SK-N-SH (cell line): ENCODE measurements around the gene FOXO1. TPM values are rescaled to one million over a fixed set of nuclear protein-coding genes. Genes with fewer than 3 reads are reported as not detected.

ENCODE experiments used
- CTCF ChIA-PET: fragments of 300-600, 350-600 bp; formaldehyde crosslinking; extraction: SDS; loops from one replicate; lab custom pipeline; 2021; lab: Yijun Ruan, JAX
- POLR2A ChIA-PET: fragments of 350-600 bp; sonication (Branson Sonifier 250); formaldehyde crosslinking; extraction: SDS; loops from one replicate; lab custom pipeline; 2020; ENCODE audit warnings: antibody characterized with exemption, inconsistent platforms; lab: Yijun Ruan, JAX
- DNase-seq: peaks from one replicate; pipeline ENCODE4 v3.0.0; 2012
- H2AFZ ChIP-seq: fragments of 200-600 bp; sonication (generic); 2 replicates; pipeline ENCODE4 v1.8.1; 2016; ENCODE audit warnings: antibody characterized with exemption, mild to moderate bottlenecking, low read depth
- H3F3A ChIP-seq: fragments of 200-600 bp; sonication (generic); replicated peaks from 2 replicates; pipeline ENCODE3; 2016; ENCODE audit warnings: antibody characterized with exemption, mild to moderate bottlenecking; ENCODE audit not compliant: insufficient read depth
- H3K27ac ChIP-seq, 2 experiments: fragments of 200-500 bp in 1 of 2; fragments of 200-600 bp in 1 of 2; sonication (Bioruptor generic) in 1 of 2; sonication (generic), shearing (Covaris generic) in 1 of 2; 2 replicates each; pipeline versions ENCODE4 v1.5.1 to v1.6.1; 2014 to 2016; ENCODE audit warnings: low read depth in 2 of 2, inconsistent platforms in 1 of 2, low read length in 1 of 2, mild to moderate bottlenecking in 1 of 2, mixed read lengths in 1 of 2
- H3K27me3 ChIP-seq: fragments of 200-600 bp; sonication (generic), shearing (Covaris generic); 2 replicates; pipeline ENCODE4 v1.6.1; 2016; ENCODE audit warnings: mixed run types; ENCODE audit not compliant: insufficient read depth
- H3K36me3 ChIP-seq, 2 experiments: fragments of 200-500 bp in 1 of 2; fragments of 200-600 bp in 1 of 2; sonication (Bioruptor generic) in 1 of 2; sonication (generic) in 1 of 2; replicated peaks in 1 of 2; 2 replicates each; pipeline versions ENCODE3 to v1.5.1; 2014 to 2016; ENCODE audit warnings: low read length in 1 of 2, mild to moderate bottlenecking in 1 of 2; ENCODE audit not compliant: insufficient read depth in 2 of 2, control insufficient read depth in 1 of 2
- H3K4me1 ChIP-seq, 2 experiments: fragments of 200-500 bp in 1 of 2; fragments of 200-600 bp in 1 of 2; sonication (Bioruptor generic) in 1 of 2; sonication (generic), shearing (Covaris generic) in 1 of 2; 2 replicates each; pipeline versions ENCODE4 v1.5.1 to v1.6.1; 2014 to 2016; ENCODE audit warnings: low read depth in 1 of 2, low read length in 1 of 2, mixed run types in 1 of 2; ENCODE audit not compliant: insufficient read depth in 2 of 2, control insufficient read depth in 1 of 2
- H3K4me2 ChIP-seq: fragments of 200-600 bp; sonication (generic), shearing (Covaris generic); 2 replicates; pipeline ENCODE4 v1.6.1; 2017; ENCODE audit warnings: mixed run types
- H3K4me3 ChIP-seq, 2 experiments: fragments of 200-500 bp in 1 of 2; fragments of 200-600 bp in 1 of 2; sonication (Bioruptor generic) in 1 of 2; sonication (generic), shearing (Covaris generic) in 1 of 2; 2 replicates each; pipeline versions ENCODE4 v1.5.1 to v1.8.1; 2014 to 2016; ENCODE audit warnings: low read depth in 2 of 2, inconsistent platforms in 1 of 2, low read length in 1 of 2, mild to moderate bottlenecking in 1 of 2, mixed read lengths in 1 of 2, moderate library complexity in 1 of 2
- H3K79me2 ChIP-seq: fragments of 200-600 bp; sonication (generic); 2 replicates; pipeline ENCODE4 v1.8.1; 2017; ENCODE audit warnings: mild to moderate bottlenecking; ENCODE audit not compliant: insufficient read depth
- H3K9ac ChIP-seq: fragments of 200-600 bp; sonication (generic); 2 replicates; pipeline ENCODE4 v1.6.1; 2017; ENCODE audit warnings: mixed run types
- H3K9me2 ChIP-seq: fragments of 200-600 bp; sonication (generic); 2 replicates; pipeline ENCODE4 v1.6.1; 2017; ENCODE audit warnings: mixed run types
- H3K9me3 ChIP-seq: fragments of 200-600 bp; sonication (generic); 2 replicates; pipeline ENCODE4 v1.6.1; 2017; ENCODE audit warnings: mixed run types, mild to moderate bottlenecking, moderate library complexity
- H4K20me1 ChIP-seq: fragments of 200-600 bp; sonication (generic); 2 replicates; pipeline ENCODE4 v1.6.1; 2017; ENCODE audit warnings: mild to moderate bottlenecking, mixed run types; ENCODE audit not compliant: insufficient read depth
- CHD2 ChIP-seq: fragments of 150-350 bp; IDR thresholded peaks from 2 replicates; pipeline ENCODE4 v1.6.1; 2018; ENCODE audit warnings: low read length; ENCODE audit not compliant: partially characterized antibody
- EP300 ChIP-seq, 2 experiments: IDR thresholded peaks; 2 replicates each; pipeline versions ENCODE4 v1.4.0 to v1.6.1; 2012; ENCODE audit warnings: borderline replicate concordance in 1 of 2, low read depth in 1 of 2, low read length in 1 of 2
- FOXM1 ChIP-seq: IDR thresholded peaks from 2 replicates; pipeline ENCODE4 v1.4.0; 2012; ENCODE audit warnings: low read depth, mild to moderate bottlenecking
- GABPA ChIP-seq: IDR thresholded peaks from 2 replicates; pipeline ENCODE4 v1.4.0; 2012; ENCODE audit warnings: low read depth, mild to moderate bottlenecking
- MXI1 ChIP-seq: IDR thresholded peaks from 2 replicates; pipeline ENCODE4 v1.6.1; 2012; ENCODE audit warnings: mild to moderate bottlenecking, low read depth, low read length, improper control_type of control experiment
- NFIC ChIP-seq: IDR thresholded peaks from 2 replicates; pipeline ENCODE4 v1.4.0; 2012; ENCODE audit warnings: borderline replicate concordance
- POLR2AphosphoS5 ChIP-seq: IDR thresholded peaks from 2 replicates; pipeline ENCODE4 v1.6.1; 2012; ENCODE audit warnings: low read depth, low read length
- RCOR1 ChIP-seq: fragments of 150-350 bp; IDR thresholded peaks from 2 replicates; pipeline ENCODE4 v1.6.1; 2017; ENCODE audit warnings: antibody characterized with exemption, low read length
- RXRA ChIP-seq: IDR thresholded peaks from 2 replicates; pipeline ENCODE4 v1.4.0; 2012; ENCODE audit warnings: low read depth, mild to moderate bottlenecking, borderline replicate concordance
- TCF12 ChIP-seq: IDR thresholded peaks from 2 replicates; pipeline ENCODE4 v1.4.0; 2012
- WGBS: methylation state at CpG from one replicate; pipeline ENCODE4 v1.1.6; 2017; ENCODE audit warnings: low lambda C conversion rate; 5-methylcytosine and 5-hydroxymethylcytosine counted together
- polyA plus RNA-seq, 3 experiments: library from polyadenylated mRNA; depleted of rRNA; stranded (reverse); fragments of >200 nt; gene quantifications; 2 replicates each; pipeline ENCODE4 v1.2.3, GENCODE V29; 2012
- TF ChIP-seq, protein P1 (sequence below): IDR thresholded peaks from 2 replicates; pipeline ENCODE4 v1.4.0; 2012; ENCODE audit warnings: low read depth, borderline replicate concordance
- TF ChIP-seq, protein P2 (sequence below): IDR thresholded peaks from 2 replicates; pipeline ENCODE4; 2012
- TF ChIP-seq, protein P3 (sequence below): IDR thresholded peaks from 2 replicates; pipeline ENCODE4 v1.6.1; 2012; ENCODE audit warnings: mild to moderate bottlenecking, low read depth, low read length, moderate library complexity
- TF ChIP-seq, protein P4 (sequence below): fragments of 150-350 bp; IDR thresholded peaks from 2 replicates; pipeline ENCODE4 v1.6.1; 2016; ENCODE audit warnings: mild to moderate bottlenecking, low read depth, low read length

Gene FOXO1
- polyA plus RNA-seq, 1 of the 3 experiments (the other 2 are of a cell fraction), result 1.8 TPM

DNA sequence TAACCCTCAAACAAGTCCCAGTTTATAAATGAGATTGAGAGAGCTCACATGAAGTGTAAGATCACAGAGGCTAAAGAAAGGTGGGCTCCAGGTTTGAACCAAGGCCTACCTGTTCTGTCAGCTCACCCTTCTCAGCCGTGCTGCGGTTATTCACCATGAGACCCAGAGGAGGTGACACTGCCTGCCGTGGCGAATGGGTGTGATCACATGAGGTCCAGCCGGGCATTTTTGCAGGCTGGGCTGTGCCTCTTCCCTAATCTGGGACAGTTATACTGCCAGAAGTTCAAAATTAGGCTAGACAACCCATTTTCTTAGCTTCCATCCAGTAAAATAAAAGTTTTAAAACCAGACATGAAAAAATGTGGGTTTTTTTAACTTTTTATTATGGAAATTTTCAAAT, 146.8 kb downstream of the FOXO1 start (continued):
- TF ChIP-seq FOXM1 (no peak), CHD2 (no peak), RXRA (no peak)
- TF ChIP-seq, protein P1, sequence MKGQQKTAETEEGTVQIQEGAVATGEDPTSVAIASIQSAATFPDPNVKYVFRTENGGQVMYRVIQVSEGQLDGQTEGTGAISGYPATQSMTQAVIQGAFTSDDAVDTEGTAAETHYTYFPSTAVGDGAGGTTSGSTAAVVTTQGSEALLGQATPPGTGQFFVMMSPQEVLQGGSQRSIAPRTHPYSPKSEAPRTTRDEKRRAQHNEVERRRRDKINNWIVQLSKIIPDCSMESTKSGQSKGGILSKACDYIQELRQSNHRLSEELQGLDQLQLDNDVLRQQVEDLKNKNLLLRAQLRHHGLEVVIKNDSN, result no peak

DNA sequence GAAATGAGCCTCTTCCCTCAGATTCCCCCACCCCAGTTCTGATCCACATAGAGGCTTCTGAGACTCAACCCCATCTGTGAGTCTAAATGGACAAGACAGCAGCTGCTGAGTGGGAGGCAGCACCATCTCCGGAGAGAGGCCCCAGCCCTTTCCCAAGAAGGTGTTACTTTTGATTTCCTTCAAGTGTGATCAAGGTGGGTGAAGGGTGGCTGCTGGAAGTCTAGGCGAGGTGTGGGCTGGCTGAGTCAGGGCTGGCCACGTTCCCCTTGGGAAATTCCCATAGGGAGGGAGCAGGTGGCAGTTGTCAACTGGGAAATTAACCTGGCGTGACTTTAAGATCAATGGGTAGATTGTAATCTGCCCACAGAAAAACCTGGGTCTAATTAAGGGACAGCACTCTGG, 148.0 kb downstream of the FOXO1 start:
- H2AFZ ChIP-seq, result no peak overlapping the region
- H4K20me1 ChIP-seq, result no peaks in the 10 kb centered on the region
- 34% methylated on average over 4 of the region's 4 CpGs for WGBS
- ChIA-PET CTCF (no interaction called here), POLR2A (no interaction called here)
- no peak overlapping the region for H3K27ac ChIP-seq
- H3K4me3 ChIP-seq, result no peak overlapping the region
- no peaks in the 10 kb centered on the region for H3K9me2 ChIP-seq
- H3K36me3 ChIP-seq, result no peaks in the 10 kb centered on the region
- DNase-seq, result no peak
- no peak overlapping the region for H3K9ac ChIP-seq
- H3F3A ChIP-seq, result peaks cover 5% of the 10 kb centered on the region
- no peaks in the 10 kb centered on the region for H3K79me2 ChIP-seq
- no peaks in the 10 kb centered on the region for H3K27me3 ChIP-seq
- no peak overlapping the region for H3K4me2 ChIP-seq
- H3K9me3 ChIP-seq, result no peaks in the 10 kb centered on the region
- peaks cover 0 to 3% of the 10 kb centered on the region in 2 experiments; a peak in 1 of 4 replicates for H3K4me1 ChIP-seq
- TF ChIP-seq, protein P2, sequence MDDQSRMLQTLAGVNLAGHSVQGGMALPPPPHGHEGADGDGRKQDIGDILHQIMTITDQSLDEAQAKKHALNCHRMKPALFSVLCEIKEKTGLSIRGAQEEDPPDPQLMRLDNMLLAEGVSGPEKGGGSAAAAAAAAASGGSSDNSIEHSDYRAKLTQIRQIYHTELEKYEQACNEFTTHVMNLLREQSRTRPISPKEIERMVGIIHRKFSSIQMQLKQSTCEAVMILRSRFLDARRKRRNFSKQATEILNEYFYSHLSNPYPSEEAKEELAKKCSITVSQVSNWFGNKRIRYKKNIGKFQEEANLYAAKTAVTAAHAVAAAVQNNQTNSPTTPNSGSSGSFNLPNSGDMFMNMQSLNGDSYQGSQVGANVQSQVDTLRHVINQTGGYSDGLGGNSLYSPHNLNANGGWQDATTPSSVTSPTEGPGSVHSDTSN, result peak; percentile 42; the same call in 1 of the 2 replicates
- TF ChIP-seq POLR2AphosphoS5, result no peak
- no peak for TF ChIP-seq RCOR1
- TF ChIP-seq TCF12, result peak; percentile 79
- peak; percentile 6; the same call in 1 of the 2 replicates for TF ChIP-seq NFIC

DNA sequence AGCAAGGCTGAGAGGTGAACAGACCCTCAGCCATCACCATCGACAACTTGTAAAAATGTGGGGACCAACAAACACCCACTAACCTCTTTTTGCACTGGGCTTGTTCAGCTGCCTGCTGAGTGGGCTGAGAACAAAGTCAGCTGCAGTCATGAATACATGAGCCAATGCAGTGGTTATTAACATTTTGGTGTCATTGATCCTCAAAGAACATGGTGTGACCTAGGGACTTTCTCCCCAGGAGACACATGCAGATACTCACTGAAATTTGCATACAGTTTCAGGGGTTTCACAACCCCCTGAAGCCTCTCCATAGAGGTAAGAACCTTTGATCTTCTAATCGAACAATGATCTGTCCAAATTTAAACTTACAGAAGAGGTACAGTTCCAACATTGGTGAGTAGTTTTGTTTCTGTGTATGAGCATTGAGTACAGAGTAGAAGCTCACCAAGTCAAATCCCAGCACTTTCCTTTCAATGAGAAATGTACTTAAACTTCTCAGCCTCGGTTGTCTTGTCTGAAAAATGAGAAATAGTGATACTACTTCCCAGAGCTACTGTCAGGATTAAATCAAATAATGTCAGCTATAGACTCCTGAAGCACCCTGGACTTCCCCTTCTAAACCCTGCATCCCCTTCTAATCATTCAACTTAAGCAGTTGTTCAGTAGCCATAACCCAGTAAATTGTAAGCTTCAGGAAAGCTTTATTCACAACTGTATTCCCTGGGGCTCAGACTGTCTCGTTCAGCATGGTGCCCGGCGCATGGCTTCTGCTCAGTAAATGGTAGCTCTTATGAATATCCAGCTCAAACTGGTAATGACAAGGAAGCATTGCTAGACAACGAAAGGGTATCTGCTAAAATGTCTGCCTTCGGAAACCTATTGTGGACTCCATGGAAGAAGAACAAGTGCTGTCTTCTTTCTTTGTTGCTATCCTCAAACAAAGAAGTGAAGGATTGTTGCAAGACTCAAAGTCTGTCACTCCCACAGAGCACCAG, 148.7 kb downstream of the FOXO1 start:
- peaks cover 0 to 3% of the 10 kb centered on the region in 2 experiments; a peak in 1 of 4 replicates for H3K4me1 ChIP-seq
- DNase-seq, result no peak
- H3K9me2 ChIP-seq, result no peaks in the 10 kb centered on the region
- no peaks in the 10 kb centered on the region for H3K79me2 ChIP-seq
- no peaks in the 10 kb centered on the region for H3K36me3 ChIP-seq
- 74% methylated on average over 8 of the region's 8 CpGs for WGBS
- no peak overlapping the region for H3K4me2 ChIP-seq
- no peak overlapping the region for H3K4me3 ChIP-seq
- H3K9ac ChIP-seq, result no peak overlapping the region
- no peaks in the 10 kb centered on the region for H3K27me3 ChIP-seq
- no peaks in the 10 kb centered on the region for H4K20me1 ChIP-seq
- H2AFZ ChIP-seq, result no peak overlapping the region
- no peak overlapping the region for H3K27ac ChIP-seq
- no peaks in the 10 kb centered on the region for H3K9me3 ChIP-seq
- H3F3A ChIP-seq, result peaks cover 5% of the 10 kb centered on the region
- POLR2A ChIA-PET, result no interaction called here
- CTCF ChIA-PET, result no interaction called here
- TF ChIP-seq RXRA (no peak), TCF12 (no peak), EP300 (IDR thresholded peaks at IDR 0.05; ENCODE audit: borderline replicate concordance in 1 of 2, low read depth in 1 of 2, low read length in 1 of 2) (no peak), POLR2AphosphoS5 (no peak), MXI1 (no peak), GABPA (no peak)
- TF ChIP-seq, protein P1, result no peak
- TF ChIP-seq, protein P3, sequence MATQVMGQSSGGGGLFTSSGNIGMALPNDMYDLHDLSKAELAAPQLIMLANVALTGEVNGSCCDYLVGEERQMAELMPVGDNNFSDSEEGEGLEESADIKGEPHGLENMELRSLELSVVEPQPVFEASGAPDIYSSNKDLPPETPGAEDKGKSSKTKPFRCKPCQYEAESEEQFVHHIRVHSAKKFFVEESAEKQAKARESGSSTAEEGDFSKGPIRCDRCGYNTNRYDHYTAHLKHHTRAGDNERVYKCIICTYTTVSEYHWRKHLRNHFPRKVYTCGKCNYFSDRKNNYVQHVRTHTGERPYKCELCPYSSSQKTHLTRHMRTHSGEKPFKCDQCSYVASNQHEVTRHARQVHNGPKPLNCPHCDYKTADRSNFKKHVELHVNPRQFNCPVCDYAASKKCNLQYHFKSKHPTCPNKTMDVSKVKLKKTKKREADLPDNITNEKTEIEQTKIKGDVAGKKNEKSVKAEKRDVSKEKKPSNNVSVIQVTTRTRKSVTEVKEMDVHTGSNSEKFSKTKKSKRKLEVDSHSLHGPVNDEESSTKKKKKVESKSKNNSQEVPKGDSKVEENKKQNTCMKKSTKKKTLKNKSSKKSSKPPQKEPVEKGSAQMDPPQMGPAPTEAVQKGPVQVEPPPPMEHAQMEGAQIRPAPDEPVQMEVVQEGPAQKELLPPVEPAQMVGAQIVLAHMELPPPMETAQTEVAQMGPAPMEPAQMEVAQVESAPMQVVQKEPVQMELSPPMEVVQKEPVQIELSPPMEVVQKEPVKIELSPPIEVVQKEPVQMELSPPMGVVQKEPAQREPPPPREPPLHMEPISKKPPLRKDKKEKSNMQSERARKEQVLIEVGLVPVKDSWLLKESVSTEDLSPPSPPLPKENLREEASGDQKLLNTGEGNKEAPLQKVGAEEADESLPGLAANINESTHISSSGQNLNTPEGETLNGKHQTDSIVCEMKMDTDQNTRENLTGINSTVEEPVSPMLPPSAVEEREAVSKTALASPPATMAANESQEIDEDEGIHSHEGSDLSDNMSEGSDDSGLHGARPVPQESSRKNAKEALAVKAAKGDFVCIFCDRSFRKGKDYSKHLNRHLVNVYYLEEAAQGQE, result no peak
- TF ChIP-seq, protein P4, sequence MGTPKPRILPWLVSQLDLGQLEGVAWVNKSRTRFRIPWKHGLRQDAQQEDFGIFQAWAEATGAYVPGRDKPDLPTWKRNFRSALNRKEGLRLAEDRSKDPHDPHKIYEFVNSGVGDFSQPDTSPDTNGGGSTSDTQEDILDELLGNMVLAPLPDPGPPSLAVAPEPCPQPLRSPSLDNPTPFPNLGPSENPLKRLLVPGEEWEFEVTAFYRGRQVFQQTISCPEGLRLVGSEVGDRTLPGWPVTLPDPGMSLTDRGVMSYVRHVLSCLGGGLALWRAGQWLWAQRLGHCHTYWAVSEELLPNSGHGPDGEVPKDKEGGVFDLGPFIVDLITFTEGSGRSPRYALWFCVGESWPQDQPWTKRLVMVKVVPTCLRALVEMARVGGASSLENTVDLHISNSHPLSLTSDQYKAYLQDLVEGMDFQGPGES, result no peak
